ENCODE measurements around the gene NOD1.

The NOD1 gene

DNA sequence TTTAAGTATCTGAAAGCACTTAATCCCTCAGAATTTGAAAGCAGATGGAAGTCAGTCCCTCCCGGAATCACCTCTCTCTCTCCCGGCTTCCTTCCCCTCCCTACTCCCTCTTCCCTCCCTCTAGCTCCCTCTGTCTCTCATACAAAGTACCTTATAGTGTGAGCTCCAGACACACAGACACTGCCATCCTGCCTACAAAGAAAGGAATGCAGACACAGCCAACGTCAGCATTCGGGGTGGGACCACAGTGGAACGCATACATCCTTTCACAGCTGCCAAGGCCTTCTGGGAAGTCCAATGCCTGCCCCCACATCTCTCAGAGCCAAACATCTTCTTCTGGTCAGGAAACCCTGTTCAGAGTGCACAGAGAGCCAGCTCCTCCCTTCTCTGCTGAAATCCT is 9.3 kb downstream of the NOD1 start:
- Histone ChIP-seq H3K36me3 (ENCODE audit: insufficient read depth, low read length) (no peaks in the 10 kb centered on the region), H3K9ac (ENCODE audit: low read depth, low read length) (no peak overlapping the region), H3K9me3 (ENCODE audit: control insufficient read depth, insufficient read depth, low read length) (no peaks in the 10 kb centered on the region), H3K4me1 (ENCODE audit: insufficient read depth, low read length) (peaks cover 9% of the 10 kb centered on the region; the same call in 1 of the 2 replicates)

GRCh38 chr7:30468791-30469190 is 9.8 kb downstream of the NOD1 start:
- no peak overlapping the region for H3K9ac ChIP-seq (ENCODE audit: low read depth, low read length)
- H3K4me1 ChIP-seq (ENCODE audit: insufficient read depth, low read length) = peaks cover 9% of the 10 kb centered on the region; the same call in 1 of the 2 replicates

GRCh38 chr7:30468041-30468440 is 10.5 kb downstream of the NOD1 start:
- no peaks in the 10 kb centered on the region for H3K36me3 ChIP-seq (ENCODE audit: insufficient read depth, low read length)
- H3K9me3 ChIP-seq (ENCODE audit: control insufficient read depth, insufficient read depth, low read length) = no peaks in the 10 kb centered on the region
- peaks cover 9% of the 10 kb centered on the region; the same call in 1 of the 2 replicates for H3K4me1 ChIP-seq (ENCODE audit: insufficient read depth, low read length)
- no peak overlapping the region for H3K9ac ChIP-seq (ENCODE audit: low read depth, low read length)

More at GRCh38 chr7:30468791-30469190, 9.8 kb downstream of the NOD1 start:
- Histone ChIP-seq H3K36me3 (ENCODE audit: insufficient read depth, low read length) (no peaks in the 10 kb centered on the region), H3K9me3 (ENCODE audit: control insufficient read depth, insufficient read depth, low read length) (no peaks in the 10 kb centered on the region)

DNA sequence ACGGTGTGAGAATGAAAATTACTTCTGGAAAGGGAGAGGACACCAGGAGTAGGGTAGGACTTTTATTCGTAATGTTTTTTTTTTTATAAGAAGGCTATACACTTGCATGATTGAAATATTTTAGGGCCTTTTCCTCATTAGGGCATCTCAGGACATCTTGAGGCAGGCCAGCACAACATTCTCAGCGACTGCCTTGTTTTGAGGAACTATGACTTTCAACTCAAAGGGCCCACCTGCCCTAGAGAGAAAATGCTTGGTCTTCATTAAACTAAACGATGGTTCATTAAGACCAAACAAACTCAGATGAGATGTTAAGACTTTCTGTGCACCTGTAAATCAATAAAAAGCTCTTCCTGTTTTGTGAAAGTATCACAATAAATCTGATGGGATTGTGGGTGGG is 11.3 kb downstream of the NOD1 start:
- Histone ChIP-seq H3K4me1 (ENCODE audit: insufficient read depth, low read length) (peaks cover 9% of the 10 kb centered on the region; the same call in 1 of the 2 replicates), H3K9ac (ENCODE audit: low read depth, low read length) (no peak overlapping the region), H3K36me3 (ENCODE audit: insufficient read depth, low read length) (no peaks in the 10 kb centered on the region), H3K9me3 (ENCODE audit: control insufficient read depth, insufficient read depth, low read length) (no peaks in the 10 kb centered on the region)

GRCh38 chr7:30466266-30466665 is 12.3 kb downstream of the NOD1 start:
- H3K4me1 ChIP-seq (ENCODE audit: insufficient read depth, low read length) = peaks cover 9% of the 10 kb centered on the region; the same call in 1 of the 2 replicates
- H3K9ac ChIP-seq (ENCODE audit: low read depth, low read length) = no peak overlapping the region
- no peaks in the 10 kb centered on the region for H3K36me3 ChIP-seq (ENCODE audit: insufficient read depth, low read length)
- no peaks in the 10 kb centered on the region for H3K9me3 ChIP-seq (ENCODE audit: control insufficient read depth, insufficient read depth, low read length)

DNA sequence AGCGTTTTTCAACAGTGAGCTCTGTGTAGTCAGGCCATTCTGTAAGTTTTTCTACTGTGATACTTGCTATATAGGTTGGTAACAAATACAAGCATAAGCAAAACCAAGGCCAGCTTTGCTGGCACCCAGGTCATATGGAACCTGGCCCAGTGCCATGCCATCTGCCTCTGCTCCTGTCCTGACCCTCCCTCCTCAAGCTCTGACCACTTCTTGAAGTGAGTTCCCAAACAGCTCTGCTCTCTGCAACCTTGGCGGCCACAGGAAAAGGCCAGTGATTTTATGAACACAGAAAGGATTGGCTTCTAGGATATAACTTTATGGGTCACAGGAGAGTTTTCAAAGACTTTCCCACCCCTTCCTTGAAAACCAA is 12.8 kb downstream of the NOD1 start:
- no peaks in the 10 kb centered on the region for H3K9me3 ChIP-seq (ENCODE audit: control insufficient read depth, insufficient read depth, low read length)
- H3K9ac ChIP-seq (ENCODE audit: low read depth, low read length) = no peak overlapping the region
- peaks cover 9% of the 10 kb centered on the region; the same call in 1 of the 2 replicates for H3K4me1 ChIP-seq (ENCODE audit: insufficient read depth, low read length)
- no peaks in the 10 kb centered on the region for H3K36me3 ChIP-seq (ENCODE audit: insufficient read depth, low read length)

DNA sequence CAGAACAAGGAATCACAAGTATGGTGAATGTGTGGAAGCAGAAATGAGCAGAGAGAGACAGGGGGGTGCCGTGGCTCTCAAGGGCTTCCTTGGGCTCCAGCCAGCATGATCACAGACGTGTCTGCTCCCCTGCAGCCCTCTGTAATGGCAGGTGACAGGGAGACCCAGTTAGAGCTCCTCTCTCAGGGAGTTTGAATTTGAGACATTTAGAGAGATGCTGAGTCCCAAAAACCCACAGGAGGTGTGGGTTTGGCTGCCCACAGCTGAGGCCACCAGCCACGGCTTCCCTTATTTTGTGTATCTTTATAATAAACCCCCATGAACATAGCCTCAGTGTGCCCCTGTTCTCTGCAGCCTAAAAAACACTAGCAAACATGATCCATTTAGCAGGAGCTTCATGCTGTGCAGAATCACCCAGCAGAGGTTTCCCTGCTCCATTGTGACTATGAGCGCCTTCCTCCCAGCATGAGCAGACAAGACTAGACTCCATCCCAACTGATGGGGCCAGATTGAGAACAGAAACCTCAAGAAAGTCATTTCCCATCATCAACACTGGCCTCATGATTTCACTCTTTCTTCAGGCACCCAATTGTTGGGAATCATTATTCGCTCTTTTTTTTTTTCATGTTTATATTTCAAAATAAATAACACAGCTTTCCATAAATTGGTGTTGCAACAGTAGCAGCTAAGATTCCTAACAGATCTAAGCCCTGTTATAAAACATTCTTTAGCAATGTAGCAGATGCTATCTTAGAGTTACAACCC is 13.4 kb downstream of the NOD1 start:
- Histone ChIP-seq H3K4me1 (ENCODE audit: insufficient read depth, low read length) (peaks cover 9% of the 10 kb centered on the region; the same call in 1 of the 2 replicates), H3K9me3 (ENCODE audit: control insufficient read depth, insufficient read depth, low read length) (no peaks in the 10 kb centered on the region), H3K36me3 (ENCODE audit: insufficient read depth, low read length) (no peaks in the 10 kb centered on the region), H3K9ac (ENCODE audit: low read depth, low read length) (no peak overlapping the region)

GRCh38 chr7:30464231-30464671 is 14.3 kb downstream of the NOD1 start:
- Histone ChIP-seq H3K4me1 (ENCODE audit: insufficient read depth, low read length) (peaks cover 13% of the 10 kb centered on the region), H3K36me3 (ENCODE audit: insufficient read depth, low read length) (no peaks in the 10 kb centered on the region), H3K9ac (ENCODE audit: low read depth, low read length) (no peak overlapping the region), H3K9me3 (ENCODE audit: control insufficient read depth, insufficient read depth, low read length) (no peaks in the 10 kb centered on the region)

- Histone ChIP-seq H3K9ac (ENCODE audit: low read depth, low read length) (no peak overlapping the region), H3K36me3 (ENCODE audit: insufficient read depth, low read length) (no peaks in the 10 kb centered on the region), H3K4me1 (ENCODE audit: insufficient read depth, low read length) (peaks cover 9% of the 10 kb centered on the region), H3K9me3 (ENCODE audit: control insufficient read depth, insufficient read depth, low read length) (no peaks in the 10 kb centered on the region)
These were observed 15.0 kb downstream of the NOD1 start for GRCh38 chr7:30463405-30464145.

- Histone ChIP-seq H3K9ac (ENCODE audit: low read depth, low read length) (no peak overlapping the region), H3K4me1 (ENCODE audit: insufficient read depth, low read length) (peaks cover 7% of the 10 kb centered on the region), H3K36me3 (ENCODE audit: insufficient read depth, low read length) (no peaks in the 10 kb centered on the region), H3K9me3 (ENCODE audit: control insufficient read depth, insufficient read depth, low read length) (no peaks in the 10 kb centered on the region)
These were observed 16.4 kb downstream of the NOD1 start for GRCh38 chr7:30462179-30462578.

GRCh38 chr7:30460246-30460633 is 18.3 kb downstream of the NOD1 start:
- Histone ChIP-seq H3K9me3 (ENCODE audit: control insufficient read depth, insufficient read depth, low read length) (no peaks in the 10 kb centered on the region), H3K4me1 (ENCODE audit: insufficient read depth, low read length) (peaks cover 7% of the 10 kb centered on the region), H3K9ac (ENCODE audit: low read depth, low read length) (no peak overlapping the region), H3K36me3 (ENCODE audit: insufficient read depth, low read length) (peaks cover 7% of the 10 kb centered on the region; the same call in 1 of the 2 replicates)

DNA sequence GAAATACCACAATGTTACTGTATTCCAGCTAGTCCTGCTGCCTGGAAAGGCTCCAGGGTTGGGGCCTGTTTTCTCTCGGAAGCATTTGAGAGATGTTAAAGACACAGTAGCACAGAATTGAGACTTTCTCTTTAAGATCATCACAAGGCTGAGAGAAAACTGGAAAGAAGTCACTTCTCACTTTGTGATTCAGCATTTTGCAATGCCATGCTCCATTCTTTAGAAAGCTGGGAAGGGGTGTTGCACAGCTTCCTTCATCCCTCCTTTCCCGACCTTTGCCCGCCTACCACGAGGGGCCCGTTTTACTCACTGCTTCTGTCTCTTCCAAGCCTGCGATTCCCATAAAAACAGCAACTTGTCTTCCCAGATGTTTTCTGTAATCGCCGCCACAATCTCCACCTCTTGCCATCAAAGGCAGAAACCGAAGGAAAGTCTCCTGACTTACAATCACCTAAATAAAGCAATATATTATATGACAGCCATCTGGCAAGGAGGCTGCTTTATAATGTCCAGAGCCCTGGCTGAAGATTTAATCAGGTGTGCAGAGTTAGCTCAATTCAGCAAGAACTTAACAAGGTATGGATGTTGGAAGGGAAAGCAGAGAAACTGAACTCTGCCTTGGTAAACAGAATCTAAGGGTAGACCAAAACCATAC is 18.9 kb downstream of the NOD1 start:
- H3K4me1 ChIP-seq (ENCODE audit: insufficient read depth, low read length) = peaks cover 7% of the 10 kb centered on the region
- no peaks in the 10 kb centered on the region for H3K9me3 ChIP-seq (ENCODE audit: control insufficient read depth, insufficient read depth, low read length)
- H3K36me3 ChIP-seq (ENCODE audit: insufficient read depth, low read length) = peaks cover 7% of the 10 kb centered on the region; the same call in 1 of the 2 replicates
- no peak overlapping the region for H3K9ac ChIP-seq (ENCODE audit: low read depth, low read length)

GRCh38 chr7:30458311-30458710 is 20.3 kb downstream of the NOD1 start:
- Histone ChIP-seq H3K9me3 (ENCODE audit: control insufficient read depth, insufficient read depth, low read length) (no peaks in the 10 kb centered on the region), H3K9ac (ENCODE audit: low read depth, low read length) (no peak overlapping the region), H3K36me3 (ENCODE audit: insufficient read depth, low read length) (peaks cover 7% of the 10 kb centered on the region; the same call in 1 of the 2 replicates), H3K4me1 (ENCODE audit: insufficient read depth, low read length) (peaks cover 7% of the 10 kb centered on the region)

GRCh38 chr7:30453921-30454320 is 24.7 kb downstream of the NOD1 start:
- H3K9ac ChIP-seq (ENCODE audit: low read depth, low read length) = no peak overlapping the region
- H3K36me3 ChIP-seq (ENCODE audit: insufficient read depth, low read length) = peaks cover 12% of the 10 kb centered on the region
- peaks cover 8% of the 10 kb centered on the region for H3K4me1 ChIP-seq (ENCODE audit: insufficient read depth, low read length)
- H3K9me3 ChIP-seq (ENCODE audit: control insufficient read depth, insufficient read depth, low read length) = no peaks in the 10 kb centered on the region

All from ES-I3 (cell line).